NCI-H2196 treated with DMSO at 0.1 percent for 48 hours (cell line): ENCODE data around the gene KLHL26.

Experiments used
- DNase-seq: peaks from one replicate; lab custom pipeline; 2025; ENCODE audit not compliant: unreplicated experiment; lab: John Stamatoyannopoulos, UW

Gene KLHL26

GRCh38 chr19:18646535-18647370 is 9.9 kb downstream of the KLHL26 start:
- DNase-seq: no peak

- DNase-seq: no peak
Observed at GRCh38 chr19:18647371-18647767, 10.5 kb downstream of the KLHL26 start.

GRCh38 chr19:18647807-18648206 is 11.0 kb downstream of the KLHL26 start:
- DNase-seq: no peak

DNA sequence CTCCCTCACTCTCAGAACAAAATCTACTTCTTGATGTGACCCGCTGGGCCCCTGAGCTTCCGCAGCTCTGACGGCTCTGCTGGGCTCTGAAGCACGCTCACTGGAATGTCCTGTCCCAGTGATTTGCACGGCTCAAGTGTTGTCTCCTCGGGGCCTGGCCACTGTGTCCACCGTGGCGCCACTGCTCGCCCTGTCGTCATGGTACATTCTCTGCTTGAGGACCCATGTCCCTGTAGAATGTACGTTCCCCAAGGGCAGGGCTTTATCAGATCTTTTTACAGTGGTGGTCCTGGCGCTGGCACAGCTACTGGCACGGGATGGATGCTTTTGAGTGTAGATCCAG is 12.1 kb downstream of the KLHL26 start:
- DNase-seq: no peak

DNA sequence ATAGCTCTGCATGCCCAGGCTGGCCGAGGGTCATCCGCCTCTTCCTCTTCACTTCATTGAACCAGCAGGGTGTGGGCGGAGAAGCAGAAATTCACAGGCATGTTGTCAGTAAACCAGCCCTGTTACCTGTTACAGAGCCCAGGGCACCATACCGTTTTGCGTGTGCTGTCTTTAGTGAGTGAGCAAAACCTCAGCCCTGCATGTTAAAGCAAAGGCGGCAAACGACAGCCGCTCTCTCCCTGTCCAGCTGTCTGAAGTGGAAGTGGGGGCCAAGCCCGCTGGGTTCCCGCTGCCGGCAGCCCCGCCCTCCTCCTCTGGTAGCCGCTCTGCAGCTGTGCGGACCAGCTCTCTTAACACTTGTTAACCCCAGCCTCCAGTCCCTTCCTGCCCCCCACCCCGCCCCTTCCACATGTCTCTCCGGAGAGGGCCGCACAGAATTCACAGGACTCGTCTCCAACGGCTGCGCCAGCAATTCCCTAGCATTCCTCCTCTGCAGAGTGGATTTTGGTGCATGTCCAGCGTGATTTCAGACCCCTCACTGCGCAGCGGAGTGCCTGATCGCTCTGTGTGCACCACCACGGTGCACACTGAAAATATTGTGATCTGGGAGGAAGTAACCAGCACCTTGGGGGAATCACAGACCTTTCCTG is 12.7 kb downstream of the KLHL26 start:
- DNase-seq: no peak

DNA sequence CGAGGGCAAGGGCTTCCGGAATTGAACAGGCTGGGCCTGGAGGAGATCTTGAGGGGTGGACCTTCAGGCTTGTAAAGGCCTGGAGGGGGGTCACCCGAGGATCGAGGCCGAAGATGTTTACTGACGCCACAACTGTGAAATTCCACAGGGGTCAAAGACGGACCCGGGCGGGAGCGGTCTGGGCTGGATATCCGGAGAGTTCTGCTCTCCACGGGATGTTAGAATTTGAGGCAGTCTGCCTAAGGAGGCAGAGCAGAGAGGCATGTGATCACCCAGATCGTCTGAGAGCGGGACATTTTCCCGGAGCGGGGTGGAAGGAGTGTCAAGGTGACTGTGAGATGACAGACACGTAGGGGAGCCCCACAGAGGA is 13.2 kb downstream of the KLHL26 start:
- DNase-seq: no peak

GRCh38 chr19:18650468-18651041 is 13.7 kb downstream of the KLHL26 start:
- DNase-seq: no peak

DNA sequence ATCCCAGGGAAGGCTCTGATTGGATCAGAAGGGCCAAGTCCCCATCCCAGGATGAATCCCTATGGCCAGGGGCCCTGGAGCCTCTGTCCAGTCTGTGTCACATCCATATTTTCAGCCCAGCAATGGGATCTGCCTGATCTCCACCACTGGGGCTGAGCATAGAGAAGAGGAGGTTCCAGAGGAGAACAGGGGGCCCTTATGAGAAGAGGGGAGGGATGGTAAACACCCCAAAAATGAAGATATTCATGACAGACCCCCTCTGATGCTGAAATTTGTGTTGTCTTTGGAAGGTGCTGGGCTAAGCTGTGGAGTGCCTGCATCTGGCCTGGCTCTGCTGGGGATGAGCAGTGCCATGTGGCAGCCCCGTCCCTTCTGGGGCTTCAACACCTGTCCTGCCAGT is 14.5 kb downstream of the KLHL26 start:
- DNase-seq: no peak

DNA sequence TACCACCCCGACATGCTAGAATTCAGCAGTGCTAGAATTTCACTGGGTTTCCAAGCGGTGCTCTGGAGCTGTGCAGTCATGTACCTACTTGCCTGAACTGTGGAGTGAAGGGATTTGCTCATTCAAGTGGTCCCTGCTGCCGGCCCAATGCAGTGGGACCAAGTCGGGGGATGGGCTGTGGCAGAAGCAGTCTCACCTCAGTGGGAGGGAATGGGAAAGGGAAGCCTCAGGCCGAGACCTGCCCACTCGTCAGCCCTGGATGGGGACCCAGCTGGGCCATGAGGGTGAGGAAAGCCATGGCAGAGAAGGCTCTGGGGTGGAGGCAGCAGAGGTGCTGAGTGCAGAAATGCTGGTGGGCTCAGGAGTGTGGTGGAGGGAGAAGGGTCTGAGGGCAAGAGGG is 14.9 kb downstream of the KLHL26 start:
- no peak for DNase-seq

- DNase-seq: no peak
Observed at GRCh38 chr19:18653853-18654252, 17.0 kb downstream of the KLHL26 start.

GRCh38 chr19:18654469-18654868 is 17.6 kb downstream of the KLHL26 start:
- DNase-seq: no peak

DNA sequence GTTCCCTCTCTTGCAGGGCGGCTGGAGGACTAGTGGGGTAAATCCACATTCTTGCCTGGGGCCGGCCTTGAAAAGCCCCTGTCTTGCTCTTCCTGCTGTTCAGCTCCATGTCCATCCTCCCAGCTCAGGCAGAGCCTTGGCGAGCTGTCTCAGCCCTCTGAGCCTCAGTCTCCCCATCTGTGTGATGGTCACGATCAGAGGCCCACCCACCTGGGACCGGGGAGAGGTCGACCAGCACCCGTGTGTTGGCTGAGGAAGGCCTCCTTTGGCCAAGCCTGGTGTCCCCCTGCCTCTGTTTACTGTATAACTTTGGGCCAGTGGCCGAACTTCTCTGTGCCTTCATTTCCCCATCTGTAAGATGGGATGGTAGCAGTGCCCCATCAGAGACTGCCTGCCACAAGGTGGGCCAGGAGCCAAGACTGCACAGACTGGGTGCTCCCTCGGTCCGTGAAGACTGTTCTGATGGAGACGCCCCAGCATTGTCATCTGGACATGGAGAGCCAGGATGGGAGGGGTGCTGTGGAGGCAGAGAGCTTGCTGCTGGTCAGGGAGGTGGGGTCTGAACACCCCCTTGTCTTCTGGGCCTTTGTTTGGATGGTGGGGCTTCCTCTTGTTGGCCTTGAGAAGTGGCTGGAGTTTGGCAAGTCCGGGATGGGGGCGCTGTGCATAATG is 18.5 kb downstream of the KLHL26 start:
- DNase-seq: no peak

DNA sequence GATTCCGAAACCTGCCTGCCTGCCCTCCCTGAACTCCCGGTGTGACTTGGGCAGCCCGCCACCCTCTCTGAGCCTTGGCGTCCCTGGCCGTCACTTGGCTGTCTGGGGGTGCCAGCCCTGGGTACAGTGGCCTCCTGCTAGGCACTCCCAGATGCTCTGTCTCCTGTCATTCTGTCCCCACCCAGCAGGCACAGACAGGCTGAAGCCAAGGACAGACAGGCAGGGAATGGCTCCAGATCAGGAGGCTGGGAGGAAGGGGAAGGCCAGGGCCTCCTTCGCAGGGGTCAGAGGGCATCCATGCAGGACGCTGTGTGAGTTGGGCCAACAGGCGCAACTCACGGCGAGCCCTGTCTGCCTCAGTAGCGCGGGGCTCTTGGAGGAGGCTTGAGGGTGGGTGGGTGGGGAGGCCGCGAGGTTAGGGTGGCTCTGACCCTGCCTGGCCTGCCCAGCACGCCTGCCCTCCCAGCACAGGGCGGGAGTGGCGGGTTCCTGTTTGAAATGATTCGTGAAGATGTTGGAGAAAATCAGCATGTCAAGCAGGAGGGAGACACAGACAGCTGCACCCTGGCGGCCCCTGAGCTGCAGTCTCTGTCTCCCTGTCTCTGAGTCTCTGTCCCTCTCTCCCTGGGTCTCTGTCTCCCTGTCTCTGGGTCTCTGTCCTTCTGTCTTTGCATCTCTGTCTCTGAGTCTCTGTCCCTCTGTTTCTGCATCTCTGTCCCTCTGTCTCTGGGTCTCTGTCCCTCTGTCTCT is 19.7 kb downstream of the KLHL26 start:
- no peak for DNase-seq

DNA sequence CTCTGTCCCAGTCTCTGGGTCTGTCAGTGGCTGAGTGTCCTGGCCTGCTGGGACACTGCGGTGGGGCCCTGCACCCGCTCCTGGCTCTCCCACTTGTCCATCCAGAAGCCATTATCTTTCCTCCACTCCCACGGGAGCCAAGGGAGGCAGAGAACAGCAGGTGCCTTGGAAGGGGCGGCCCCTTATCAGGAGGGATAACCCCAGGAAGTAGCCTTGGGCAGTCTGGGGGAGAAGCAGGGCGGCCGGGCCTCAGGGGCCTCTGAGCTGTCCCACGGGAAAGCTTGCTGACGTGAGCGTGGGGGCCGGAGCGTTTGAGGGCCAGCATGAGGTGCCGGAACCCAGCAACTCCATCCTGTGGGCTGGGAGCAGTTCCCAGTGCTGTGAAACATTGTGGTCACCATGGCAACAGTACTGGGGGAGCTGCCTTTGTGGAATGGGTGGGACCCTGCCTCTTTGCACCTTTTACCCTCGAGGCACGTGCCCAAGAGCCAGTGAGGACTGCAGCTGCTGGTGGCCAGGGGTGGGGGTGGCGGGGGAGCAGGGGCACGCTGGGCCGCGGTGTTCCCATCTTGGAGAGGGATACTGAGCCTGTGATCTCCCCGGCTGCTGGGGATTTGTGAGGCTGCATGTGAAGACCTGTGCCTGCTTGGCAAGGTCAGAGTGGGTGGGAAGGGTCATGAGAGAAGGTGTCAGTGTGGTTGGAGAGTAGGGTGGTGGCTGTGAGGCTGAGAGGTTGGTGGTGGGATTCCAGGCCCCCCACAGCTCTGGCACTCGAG is 20.9 kb downstream of the KLHL26 start:
- no peak for DNase-seq

- DNase-seq: no peak
Observed at GRCh38 chr19:18658366-18658855, 21.6 kb downstream of the KLHL26 start.

- DNase-seq: no peak
Observed at GRCh38 chr19:18659281-18660050, 22.6 kb downstream of the KLHL26 start.

GRCh38 chr19:18660051-18660910 is 23.5 kb downstream of the KLHL26 start:
- no peak for DNase-seq

GRCh38 chr19:18660939-18661670 is 24.3 kb downstream of the KLHL26 start:
- DNase-seq: no peak
